ENCODE results near the gene ZNF460. TPM values are rescaled to one million over a fixed set of nuclear protein-coding genes. Genes with fewer than 3 reads are reported as not detected.

ZNF460 gene
- total and polyA plus RNA-seq, 2 of the 13 experiments (the other 11 are each of a cell fraction or from before 2014, with no cell fraction given) = 14.5 to 44.8 TPM

GRCh38 chr19:57320180-57321084 is 40.1 kb downstream of the ZNF460 start, which contains the start of gene ZNF543 (continued):
- peak; percentile 89 for TF ChIP-seq ZNF687 (CRISPR knock-in tag; IDR thresholded peaks at IDR 0.05)
- no peak for TF ChIP-seq REXO4 (CRISPR knock-in tag; IDR thresholded peaks at IDR 0.05; ENCODE audit: borderline replicate concordance)
- no peak for TF ChIP-seq DMTF1 (CRISPR knock-in tag; IDR thresholded peaks at IDR 0.05)
- no peak for TF ChIP-seq STAT5B (CRISPR knock-in tag; IDR thresholded peaks at IDR 0.05)
- no peak for TF ChIP-seq TBL1XR1 (IDR thresholded peaks at IDR 0.05; ENCODE audit: borderline replicate concordance, low read length, partially characterized antibody)
- TF ChIP-seq TIGD3 (CRISPR knock-in tag; IDR thresholded peaks at IDR 0.05; ENCODE audit: borderline replicate concordance) = no peak
- TF ChIP-seq ZKSCAN8 (CRISPR knock-in tag; IDR thresholded peaks at IDR 0.05; ENCODE audit: borderline replicate concordance) = no peak
- TF ChIP-seq ARID4A (CRISPR knock-in tag; IDR thresholded peaks at IDR 0.05; ENCODE audit: borderline replicate concordance) = peak; percentile 90
- TF ChIP-seq GPN1 (CRISPR knock-in tag; IDR thresholded peaks at IDR 0.05; ENCODE audit: borderline replicate concordance) = no peak
